GM21619 (cell line): Measurements from ENCODE around the gene PRG2.
"Not testable (repeated sequence)": the region's sequence is repeated elsewhere in the genome, so short reads cannot be mapped to it uniquely, and the experiment has no call there.

ENCODE experiments used
- ATAC-seq: cut with Tn5 transposase; IDR thresholded peaks from one replicate; pipeline ENCODE4 v1.9.1; 2021; ENCODE audit not compliant: unreplicated experiment

The PRG2 gene

GRCh38 chr11:57370251-57370650, 20.2 kb downstream of the PRG2 start:
- no peak for ATAC-seq

GRCh38 chr11:57368845-57369232, 21.6 kb downstream of the PRG2 start:
- no peak for ATAC-seq

GRCh38 chr11:57368106-57368844, 22.2 kb downstream of the PRG2 start:
- no peak for ATAC-seq

- ATAC-seq: no peak
Observed at GRCh38 chr11:57364851-57365660, 25.4 kb downstream of the PRG2 start.

GRCh38 chr11:57363131-57364080, 27.0 kb downstream of the PRG2 start:
- ATAC-seq: no peak

- ATAC-seq: no peak
Observed at GRCh38 chr11:57361926-57362325, 28.5 kb downstream of the PRG2 start.

- ATAC-seq: not testable (repeated sequence)
Observed at GRCh38 chr11:57361420-57361819, 29.0 kb downstream of the PRG2 start.

GRCh38 chr11:57360991-57361390, 29.5 kb downstream of the PRG2 start:
- ATAC-seq: no peak

- no peak for ATAC-seq
Observed at GRCh38 chr11:57359896-57360690, 30.4 kb downstream of the PRG2 start.

GRCh38 chr11:57359396-57359795, 31.1 kb downstream of the PRG2 start:
- no peak for ATAC-seq

- ATAC-seq: no peak
Observed at GRCh38 chr11:57358991-57359390, 31.5 kb downstream of the PRG2 start.

GRCh38 chr11:57358543-57358961, 31.9 kb downstream of the PRG2 start:
- no peak for ATAC-seq

- ATAC-seq: no peak
Observed at GRCh38 chr11:57357856-57358255, 32.6 kb downstream of the PRG2 start.

GRCh38 chr11:57357310-57357709, 33.1 kb downstream of the PRG2 start:
- no peak for ATAC-seq

- no peak for ATAC-seq
Observed at GRCh38 chr11:57356268-57356667, 34.2 kb downstream of the PRG2 start.

- no peak for ATAC-seq
Observed at GRCh38 chr11:57354699-57355098, 35.8 kb downstream of the PRG2 start.

- ATAC-seq: no peak
Observed at GRCh38 chr11:57353852-57354251, 36.6 kb downstream of the PRG2 start.

- ATAC-seq: no peak
Observed at GRCh38 chr11:57353446-57353845, 37.0 kb downstream of the PRG2 start.

GRCh38 chr11:57353036-57353435, 37.4 kb downstream of the PRG2 start:
- ATAC-seq: no peak

- ATAC-seq: no peak
Observed at GRCh38 chr11:57349491-57350274, 40.8 kb downstream of the PRG2 start.
